Germinal center (tissue), 1 donor: ENCODE measurements around the gene GALNT1.

Experiments
- DNase-seq: peaks from one replicate; pipeline ENCODE4 v3.0.0; 2012; ENCODE audit warnings: mixed read lengths, low spot score

GALNT1 gene

GRCh38 chr18:35680139-35680551 is 98.6 kb downstream of the GALNT1 start:
- DNase-seq, result no peak

- no peak for DNase-seq
These were observed 100.8 kb downstream of the GALNT1 start for GRCh38 chr18:35682281-35682867.

DNA sequence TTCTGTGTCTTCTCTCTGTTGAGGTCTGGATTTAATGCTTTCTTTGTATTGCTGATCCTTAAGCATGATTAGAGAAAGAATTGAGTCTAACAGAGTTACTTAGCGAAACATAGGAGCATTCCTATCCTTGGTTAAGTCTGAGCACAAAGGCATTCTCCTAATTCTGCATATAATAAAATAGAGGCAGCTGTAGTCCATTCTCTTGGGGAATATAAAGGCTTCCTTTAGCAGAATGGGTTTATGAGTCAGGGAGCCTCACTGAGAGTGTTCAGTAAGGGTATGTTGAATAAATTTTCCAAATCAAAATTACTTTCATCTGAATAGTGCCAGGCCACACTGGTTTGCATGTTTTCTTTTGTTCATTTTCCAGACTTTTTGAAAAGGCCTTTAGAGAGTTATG is 101.5 kb downstream of the GALNT1 start:
- DNase-seq, result no peak

- DNase-seq, result no peak
These were observed 107.2 kb downstream of the GALNT1 start for GRCh38 chr18:35688757-35689156.

DNA sequence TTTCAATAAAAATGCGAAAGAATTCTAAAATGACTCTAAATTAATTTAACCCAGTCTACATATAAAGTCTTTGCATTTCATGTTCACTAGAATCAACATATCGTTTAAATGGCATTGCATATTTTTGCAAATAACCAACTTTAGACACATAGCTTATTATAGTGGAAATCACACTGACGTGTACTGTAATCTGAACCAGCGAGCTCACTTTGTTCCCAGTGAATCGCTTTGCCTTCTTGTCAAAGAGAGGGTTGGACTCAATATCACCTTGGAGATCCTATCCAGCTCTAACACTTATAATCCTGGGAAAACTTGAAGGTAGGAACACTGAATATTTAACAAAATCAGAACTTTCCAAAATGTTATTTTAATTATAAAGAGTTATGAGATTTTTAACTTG is 108.2 kb downstream of the GALNT1 start:
- DNase-seq, result no peak

DNA sequence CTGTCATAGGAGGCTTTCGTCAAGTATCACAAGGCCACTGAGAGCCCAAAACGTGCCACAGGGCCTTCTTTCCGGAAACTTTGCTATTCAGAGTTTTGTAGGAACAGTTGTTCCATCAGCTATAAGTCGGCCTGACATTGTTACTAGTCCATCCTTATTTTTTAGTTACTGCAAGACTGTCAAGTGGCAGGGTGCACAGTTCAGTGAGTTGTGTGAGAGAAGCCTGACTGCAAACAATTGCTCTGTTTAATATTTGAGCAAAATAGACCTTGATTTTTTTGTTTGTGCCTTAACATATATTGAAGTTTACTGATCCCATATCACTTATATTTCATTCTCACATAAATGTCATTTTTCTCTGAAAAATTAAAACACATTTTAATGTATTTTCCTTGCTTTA is 110.1 kb downstream of the GALNT1 start:
- DNase-seq, result no peak

- DNase-seq, result no peak
These were observed 111.3 kb downstream of the GALNT1 start for GRCh38 chr18:35692866-35693265.

DNA sequence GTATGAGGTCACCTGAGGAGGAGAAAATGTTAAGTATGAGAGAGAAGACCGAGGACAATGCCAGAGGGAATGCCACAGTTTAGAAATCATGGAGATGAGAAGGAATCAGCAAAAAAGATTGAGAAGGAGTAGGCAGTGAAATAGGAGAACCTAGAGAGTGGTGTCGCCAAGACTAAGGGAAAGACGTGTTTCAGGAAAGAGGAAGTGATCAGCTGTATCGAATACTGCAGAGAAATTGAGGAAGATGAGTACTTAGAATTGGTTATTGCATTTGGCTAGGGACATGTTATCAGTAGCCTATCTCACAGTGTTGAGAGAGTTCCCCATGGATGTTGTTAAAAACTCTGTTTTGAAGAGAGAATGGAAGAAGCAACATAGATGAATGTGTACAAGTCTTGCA is 112.3 kb downstream of the GALNT1 start:
- no peak for DNase-seq

DNA sequence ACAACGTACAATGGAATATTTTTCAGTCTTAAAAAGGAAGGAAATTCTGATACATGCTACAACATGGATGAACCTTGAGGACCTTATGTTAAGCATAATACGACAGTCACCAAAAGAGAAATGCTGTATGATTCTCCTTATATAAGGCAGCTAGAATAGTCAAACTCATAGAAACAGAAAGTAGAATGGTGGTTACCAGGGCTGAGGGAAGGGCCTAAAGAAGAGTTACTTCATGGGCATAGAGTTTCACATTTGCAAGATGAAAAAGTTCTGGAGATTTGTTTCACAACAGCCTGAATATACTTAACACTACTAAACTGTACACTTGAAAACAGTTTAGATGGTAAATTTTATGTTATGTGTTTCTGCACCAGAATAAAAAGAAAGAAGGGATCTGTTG is 113.3 kb downstream of the GALNT1 start:
- DNase-seq, result no peak

GRCh38 chr18:35695384-35695783 is 113.8 kb downstream of the GALNT1 start:
- no peak for DNase-seq

GRCh38 chr18:35695803-35696202 is 114.3 kb downstream of the GALNT1 start:
- DNase-seq, result no peak

DNA sequence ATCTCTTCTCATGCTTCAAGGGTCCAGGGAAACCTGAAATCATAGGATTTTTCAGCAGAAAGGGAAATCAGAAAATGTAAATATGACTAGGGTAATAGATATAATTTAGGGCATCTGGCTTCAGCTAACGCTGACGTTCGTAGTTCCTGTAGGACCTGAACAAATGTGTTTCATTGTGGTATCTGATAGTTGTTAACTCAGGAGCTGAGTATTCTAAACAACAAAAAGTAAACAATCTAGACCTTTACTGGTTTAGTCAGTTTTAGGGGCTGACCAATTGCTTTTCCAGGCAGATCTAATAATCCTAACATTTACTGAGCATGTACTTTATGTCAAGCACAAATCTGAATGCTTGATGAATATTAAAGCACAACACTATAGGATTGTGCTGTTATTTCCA is 114.8 kb downstream of the GALNT1 start:
- no peak for DNase-seq

DNA sequence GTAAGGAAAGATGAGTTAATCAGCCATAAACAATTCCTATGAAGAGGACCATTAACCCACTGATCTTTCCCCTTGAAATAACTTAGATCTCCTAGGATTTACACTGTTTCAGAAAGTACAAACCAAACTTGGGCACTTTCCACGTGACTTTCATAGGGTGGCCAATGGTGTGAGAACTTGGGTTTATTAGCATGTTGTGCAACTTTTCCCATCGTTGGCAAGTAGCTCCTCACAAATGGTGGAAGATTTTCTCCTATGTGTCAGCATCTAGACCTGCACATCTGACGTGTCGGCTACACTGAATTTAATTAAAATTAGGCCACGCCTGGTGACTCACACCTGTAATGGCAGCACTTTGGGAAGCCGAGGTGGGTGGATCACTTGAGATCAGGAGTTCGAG is 116.3 kb downstream of the GALNT1 start:
- no peak for DNase-seq

DNA sequence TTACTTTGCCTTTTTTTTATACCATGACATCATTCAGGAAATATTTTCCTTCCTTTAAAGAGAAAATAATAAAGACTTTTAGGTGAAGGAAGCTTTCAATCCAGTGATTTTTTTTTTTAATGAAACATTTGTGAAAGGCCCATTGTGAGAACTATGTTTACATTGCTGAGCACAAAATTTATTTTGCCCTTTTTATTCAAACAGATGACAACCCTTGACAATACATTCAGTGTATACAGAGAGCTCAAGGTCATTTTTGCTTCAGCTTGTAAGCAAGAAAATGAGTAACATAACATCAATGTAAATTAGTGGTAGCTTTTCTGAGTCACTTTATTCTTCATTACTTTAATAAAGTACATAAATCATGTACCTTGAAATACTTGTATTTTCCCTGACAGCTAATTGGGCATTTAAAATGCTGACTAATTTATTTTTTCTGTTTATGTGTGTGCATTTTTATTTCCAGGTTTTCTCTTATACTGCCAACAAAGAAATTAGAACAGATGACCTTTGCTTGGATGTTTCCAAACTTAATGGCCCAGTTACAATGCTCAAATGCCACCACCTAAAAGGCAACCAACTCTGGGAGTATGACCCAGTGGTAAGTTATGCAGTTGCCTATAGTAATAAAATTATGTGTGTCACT is 121.6 kb downstream of the GALNT1 start:
- no peak for DNase-seq

DNA sequence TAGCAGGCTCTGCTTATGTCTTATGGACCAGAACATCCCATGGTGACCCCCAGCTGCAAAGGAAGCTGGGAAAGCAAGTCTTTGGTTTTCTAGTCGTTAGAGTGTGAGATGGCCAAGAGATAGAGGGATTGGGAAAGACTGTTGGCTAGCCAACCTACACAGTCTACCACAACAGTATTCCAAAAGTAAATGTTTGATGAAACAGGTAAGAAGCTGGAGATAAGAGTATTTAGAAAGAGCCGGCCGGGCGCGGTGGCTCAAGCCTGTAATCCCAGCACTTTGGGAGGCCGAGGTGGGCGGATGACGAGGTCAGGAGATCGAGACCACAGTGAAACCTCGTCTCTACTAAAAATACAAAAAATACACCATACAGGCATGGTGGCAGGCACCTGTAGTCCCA is 124.4 kb downstream of the GALNT1 start:
- no peak for DNase-seq

DNA sequence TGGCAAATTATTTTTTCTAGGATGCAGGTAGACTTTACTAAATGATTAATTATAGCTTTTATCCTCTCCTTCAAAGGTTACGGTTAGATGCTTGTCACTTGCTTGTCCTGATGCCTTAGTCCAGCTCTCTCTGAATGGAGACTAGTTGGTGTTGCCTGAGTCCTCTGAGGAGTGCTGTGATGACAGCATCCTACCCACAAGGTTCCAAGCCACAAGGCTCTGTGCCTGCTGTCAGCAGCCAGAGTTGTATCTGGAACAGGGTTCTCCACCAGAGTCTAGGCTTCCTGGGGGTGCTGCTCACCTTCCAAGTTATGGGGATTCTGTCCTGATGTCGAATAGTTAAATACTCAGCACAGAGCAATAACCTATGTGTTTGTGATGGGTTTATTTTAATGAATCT is 125.7 kb downstream of the GALNT1 start:
- DNase-seq, result no peak

DNA sequence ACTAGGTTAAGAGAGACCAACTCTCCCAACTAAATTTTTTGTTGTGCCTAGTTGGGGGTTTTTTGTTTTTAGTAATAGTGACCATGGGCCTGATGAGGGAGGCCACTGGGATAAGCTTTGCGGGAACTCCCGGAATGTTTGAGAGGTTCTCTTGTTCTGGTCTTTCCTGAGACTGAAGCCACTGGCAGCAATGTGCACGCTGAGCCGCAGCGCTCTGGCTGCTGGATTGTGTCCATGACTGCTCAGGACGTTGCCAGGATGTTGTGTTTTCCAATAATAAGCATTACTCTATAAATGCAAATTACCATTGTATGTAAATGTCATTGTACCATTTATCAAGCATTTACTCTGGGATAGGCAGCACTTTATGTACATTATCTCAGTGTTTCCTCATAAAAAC is 126.1 kb downstream of the GALNT1 start:
- no peak for DNase-seq

GRCh38 chr18:35710581-35710980 is 129.0 kb downstream of the GALNT1 start:
- no peak for DNase-seq

- DNase-seq, result no peak
These were observed 129.7 kb downstream of the GALNT1 start for GRCh38 chr18:35711227-35711626.

DNA sequence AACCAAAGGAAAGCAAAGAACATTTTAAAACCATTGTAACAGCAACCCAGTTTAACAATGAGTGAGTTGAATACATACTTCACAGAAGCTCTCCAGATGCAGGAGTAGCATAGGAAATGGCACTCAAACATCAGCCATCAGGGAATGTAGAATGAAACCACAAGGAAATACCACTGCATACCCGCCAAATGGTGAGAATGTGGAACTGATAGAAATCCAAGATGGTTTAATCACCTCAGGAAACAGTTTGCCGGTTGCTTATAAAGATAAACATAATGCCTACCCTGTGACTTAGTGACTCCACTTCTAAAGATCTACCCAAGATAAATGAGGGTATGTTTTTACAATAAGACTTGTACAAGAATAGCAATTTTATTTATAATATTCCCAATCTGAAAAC is 132.0 kb downstream of the GALNT1 start:
- DNase-seq, result no peak

GRCh38 chr18:35714539-35714938 is 133.0 kb downstream of the GALNT1 start:
- no peak for DNase-seq

DNA sequence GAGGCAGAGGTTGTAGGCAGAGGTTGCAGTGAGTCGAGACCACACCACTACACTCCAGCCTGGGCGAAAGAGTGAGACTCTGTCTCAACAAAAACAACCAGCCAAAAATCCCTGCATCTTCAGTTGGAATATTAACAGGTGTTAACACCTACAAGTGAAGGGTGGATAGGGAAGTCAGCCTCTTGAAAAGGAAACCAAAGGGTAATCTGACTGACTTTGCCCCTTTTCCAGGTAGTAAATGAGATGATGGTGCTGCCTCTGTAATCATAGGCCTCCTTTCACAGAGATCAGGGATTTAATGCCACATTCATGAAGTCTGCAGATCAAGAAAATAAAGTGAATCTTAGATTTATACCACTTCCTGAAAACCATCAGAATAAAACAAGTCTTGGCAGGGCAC is 133.6 kb downstream of the GALNT1 start:
- no peak for DNase-seq

GRCh38 chr18:35716169-35716831 is 134.8 kb downstream of the GALNT1 start:
- DNase-seq, result no peak

- DNase-seq, result no peak
These were observed 135.6 kb downstream of the GALNT1 start for GRCh38 chr18:35717182-35717581.
